ENCODE measurements around the gene EXOC3.

The EXOC3 gene

GRCh38 chr5:488241-488640 lies 45.3 kb downstream of the EXOC3 start:
- TF ChIP-seq BHLHE40 (IDR thresholded peaks at IDR 0.05; ENCODE audit: borderline replicate concordance) = no peak
- TF ChIP-seq CTBP1 (IDR thresholded peaks at IDR 0.05; ENCODE audit: borderline replicate concordance) = no peak
- TF ChIP-seq NFRKB (IDR thresholded peaks at IDR 0.05) = no peak
- no peak for TF ChIP-seq SP1 (IDR thresholded peaks at IDR 0.05)
- no peak for TF ChIP-seq ELF4 (IDR thresholded peaks at IDR 0.05)
- no peak for TF ChIP-seq FOXA1 (IDR thresholded peaks at IDR 0.05)
- TF ChIP-seq, protein P1, sequence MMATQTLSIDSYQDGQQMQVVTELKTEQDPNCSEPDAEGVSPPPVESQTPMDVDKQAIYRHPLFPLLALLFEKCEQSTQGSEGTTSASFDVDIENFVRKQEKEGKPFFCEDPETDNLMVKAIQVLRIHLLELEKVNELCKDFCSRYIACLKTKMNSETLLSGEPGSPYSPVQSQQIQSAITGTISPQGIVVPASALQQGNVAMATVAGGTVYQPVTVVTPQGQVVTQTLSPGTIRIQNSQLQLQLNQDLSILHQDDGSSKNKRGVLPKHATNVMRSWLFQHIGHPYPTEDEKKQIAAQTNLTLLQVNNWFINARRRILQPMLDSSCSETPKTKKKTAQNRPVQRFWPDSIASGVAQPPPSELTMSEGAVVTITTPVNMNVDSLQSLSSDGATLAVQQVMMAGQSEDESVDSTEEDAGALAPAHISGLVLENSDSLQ (IDR thresholded peaks at IDR 0.05) = no peak
- TF ChIP-seq L3MBTL2 (conservative IDR thresholded peaks at IDR 0.05) = no peak
- TF ChIP-seq FOXK2 (IDR thresholded peaks at IDR 0.05) = no peak
- no peak for TF ChIP-seq ARNT (IDR thresholded peaks at IDR 0.05)
- no peak for TF ChIP-seq LEF1 (IDR thresholded peaks at IDR 0.05; ENCODE audit: borderline replicate concordance)
- no peak for TF ChIP-seq FOXM1 (IDR thresholded peaks at IDR 0.05; ENCODE audit: borderline replicate concordance)
- DNase-seq (ENCODE audit: extremely low spot score) = no peak
- POLR2A ChIA-PET = no interaction called here
- CTCF ChIA-PET = no interaction called here

DNA sequence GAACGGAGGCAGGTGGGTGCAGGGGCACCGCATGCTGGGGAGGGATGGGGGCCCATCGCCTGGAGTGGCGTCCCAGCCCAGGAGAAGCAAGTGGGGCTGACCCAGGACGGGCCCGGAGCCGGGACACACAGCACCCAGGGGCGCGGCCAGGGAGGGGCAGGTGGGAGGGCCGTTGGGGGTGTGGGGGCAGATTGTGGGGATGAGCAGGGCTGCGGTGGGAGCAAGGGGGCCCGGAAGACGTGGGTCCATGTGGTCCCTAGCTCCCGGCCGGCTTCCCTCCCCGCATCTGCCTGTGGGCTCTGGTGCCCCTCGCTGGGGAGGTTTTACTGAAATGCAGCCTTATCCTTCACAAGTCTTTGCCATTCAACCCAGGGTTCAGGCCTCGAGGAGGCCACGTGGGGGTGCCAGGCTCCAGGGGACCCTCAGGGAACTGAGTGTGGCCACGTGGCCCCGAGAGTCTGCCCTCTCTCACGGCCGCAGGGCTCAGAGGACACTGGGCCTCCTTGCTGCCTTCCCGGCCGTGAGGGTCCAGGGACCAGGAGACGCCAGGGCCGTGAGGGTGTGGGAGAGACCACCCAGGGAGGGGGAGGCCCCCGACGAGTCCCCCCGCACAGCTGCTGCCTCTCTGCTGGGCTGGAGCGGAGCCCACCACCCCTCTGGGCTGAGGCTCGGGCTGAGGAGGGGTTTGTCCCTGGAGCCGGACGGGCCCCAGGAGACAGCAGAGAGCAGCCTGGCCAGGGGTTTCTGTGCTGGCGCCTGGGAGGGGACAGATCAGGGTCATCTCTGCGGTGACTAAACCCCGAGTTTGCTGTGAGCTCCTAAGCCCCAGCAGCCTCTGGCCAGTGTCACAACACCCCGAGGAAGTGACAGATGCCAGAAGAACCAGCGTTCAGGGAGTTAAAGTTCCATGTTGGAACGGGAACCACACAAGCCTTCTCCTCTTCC lies 46.0 kb downstream of the EXOC3 start:
- DNase-seq (ENCODE audit: extremely low spot score) = no peak
- ChIA-PET CTCF (no interaction called here), POLR2A (no interaction called here)
- TF ChIP-seq SUZ12 (IDR thresholded peaks at IDR 0.05) (no peak), BHLHE40 (IDR thresholded peaks at IDR 0.05; ENCODE audit: borderline replicate concordance) (no peak), ZNF384 (IDR thresholded peaks at IDR 0.05) (no peak), CTBP1 (IDR thresholded peaks at IDR 0.05; ENCODE audit: borderline replicate concordance) (no peak), ELF4 (IDR thresholded peaks at IDR 0.05) (no peak), SP1 (IDR thresholded peaks at IDR 0.05) (no peak)

GRCh38 chr5:489689-490080 lies 46.7 kb downstream of the EXOC3 start:
- ChIA-PET CTCF (no interaction called here), POLR2A (no interaction called here)
- TF ChIP-seq L3MBTL2 (conservative IDR thresholded peaks at IDR 0.05) = no peak
- no peak for TF ChIP-seq LEF1 (IDR thresholded peaks at IDR 0.05; ENCODE audit: borderline replicate concordance)
- TF ChIP-seq BHLHE40 (IDR thresholded peaks at IDR 0.05; ENCODE audit: borderline replicate concordance) = no peak
- TF ChIP-seq, protein P1 (IDR thresholded peaks at IDR 0.05) = no peak
- TF ChIP-seq TARDBP (IDR thresholded peaks at IDR 0.05) = no peak
- TF ChIP-seq SP1 (IDR thresholded peaks at IDR 0.05) = no peak
- TF ChIP-seq NFRKB (IDR thresholded peaks at IDR 0.05) = no peak
- no peak for TF ChIP-seq FOXK2 (IDR thresholded peaks at IDR 0.05)
- TF ChIP-seq SUZ12 (IDR thresholded peaks at IDR 0.05) = no peak
- TF ChIP-seq FOXA1 (IDR thresholded peaks at IDR 0.05) = no peak
- no peak for TF ChIP-seq FOXM1 (IDR thresholded peaks at IDR 0.05; ENCODE audit: borderline replicate concordance)
- TF ChIP-seq CTBP1 (IDR thresholded peaks at IDR 0.05; ENCODE audit: borderline replicate concordance) = no peak
- no peak for TF ChIP-seq HDGF (IDR thresholded peaks at IDR 0.05; ENCODE audit: borderline replicate concordance)
- no peak for TF ChIP-seq ELF4 (IDR thresholded peaks at IDR 0.05)
- no peak for TF ChIP-seq ARNT (IDR thresholded peaks at IDR 0.05)
- no peak for TF ChIP-seq ZNF384 (IDR thresholded peaks at IDR 0.05)
- DNase-seq (ENCODE audit: extremely low spot score) = no peak

DNA sequence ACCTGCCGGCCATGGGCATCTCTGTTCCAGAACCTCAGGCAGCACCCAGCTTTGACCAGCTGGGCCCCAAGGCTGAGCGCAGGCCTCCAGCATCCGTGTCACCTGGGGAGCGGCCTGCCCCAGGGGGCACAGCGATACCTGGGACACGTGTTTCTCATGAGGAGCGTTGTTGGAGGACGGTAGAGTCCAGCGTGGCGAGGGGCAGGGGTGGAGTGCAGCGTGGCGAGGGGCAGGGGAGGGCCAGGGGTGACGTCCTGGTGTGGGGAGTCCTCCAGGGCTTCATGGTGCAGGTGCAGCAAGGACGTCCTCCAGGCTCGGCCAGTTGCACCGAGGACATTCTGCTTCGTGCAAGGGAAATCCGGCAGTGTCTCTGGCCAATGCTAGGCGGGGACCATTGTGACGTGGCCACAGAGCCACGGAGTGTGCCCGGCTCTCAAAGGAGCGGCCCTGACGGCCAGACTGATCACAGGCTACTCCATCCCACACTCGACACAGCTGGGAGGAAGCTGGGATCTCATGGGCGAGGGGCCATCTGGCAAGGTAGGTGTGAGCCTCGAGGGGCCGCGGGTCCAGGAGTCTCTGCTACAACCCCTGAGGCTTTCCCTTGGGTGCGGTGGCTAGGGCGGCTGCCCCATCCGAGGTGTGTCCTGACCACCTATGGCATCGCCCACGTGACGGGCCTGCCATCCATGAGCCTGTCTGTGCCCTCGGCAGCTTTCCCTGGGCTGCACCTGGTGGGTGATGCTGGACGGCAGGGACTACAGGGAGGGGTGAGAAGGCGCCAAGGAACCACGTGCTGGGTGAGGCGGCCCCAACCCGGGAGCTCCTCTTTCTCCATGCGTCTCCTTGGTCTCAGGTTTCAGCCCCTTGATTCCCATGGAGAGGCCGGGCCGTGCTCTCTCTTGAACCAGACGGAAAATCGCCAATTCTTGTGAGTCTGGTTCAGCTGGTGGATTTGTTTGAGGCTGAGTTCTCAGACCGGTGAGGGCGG lies 47.4 kb downstream of the EXOC3 start:
- CTCF ChIA-PET = no interaction called here

More for the DNA sequence above, 47.4 kb downstream of the EXOC3 start:
- TF ChIP-seq TARDBP (IDR thresholded peaks at IDR 0.05) (no peak), ELF4 (IDR thresholded peaks at IDR 0.05) (no peak), NFRKB (IDR thresholded peaks at IDR 0.05) (no peak), FOXK2 (IDR thresholded peaks at IDR 0.05) (no peak), SUZ12 (IDR thresholded peaks at IDR 0.05) (no peak), SP1 (IDR thresholded peaks at IDR 0.05) (no peak), FOXA1 (IDR thresholded peaks at IDR 0.05) (no peak), FOXM1 (IDR thresholded peaks at IDR 0.05; ENCODE audit: borderline replicate concordance) (no peak), CTBP1 (IDR thresholded peaks at IDR 0.05; ENCODE audit: borderline replicate concordance) (no peak), ZNF384 (IDR thresholded peaks at IDR 0.05) (no peak), BHLHE40 (IDR thresholded peaks at IDR 0.05; ENCODE audit: borderline replicate concordance) (no peak), ARNT (IDR thresholded peaks at IDR 0.05) (no peak), HDGF (IDR thresholded peaks at IDR 0.05; ENCODE audit: borderline replicate concordance) (no peak), LEF1 (IDR thresholded peaks at IDR 0.05; ENCODE audit: borderline replicate concordance) (no peak)
- TF ChIP-seq, protein P1 (IDR thresholded peaks at IDR 0.05) = no peak
- POLR2A ChIA-PET = interaction anchor here (1.3 kb wide), 1 partner anchor 17 kb away, joined by 3 read pairs; no protein-coding TSS in a partner anchor
- no peak for DNase-seq (ENCODE audit: extremely low spot score)
